ENCODE data around the gene CAMK2B.

DNA sequence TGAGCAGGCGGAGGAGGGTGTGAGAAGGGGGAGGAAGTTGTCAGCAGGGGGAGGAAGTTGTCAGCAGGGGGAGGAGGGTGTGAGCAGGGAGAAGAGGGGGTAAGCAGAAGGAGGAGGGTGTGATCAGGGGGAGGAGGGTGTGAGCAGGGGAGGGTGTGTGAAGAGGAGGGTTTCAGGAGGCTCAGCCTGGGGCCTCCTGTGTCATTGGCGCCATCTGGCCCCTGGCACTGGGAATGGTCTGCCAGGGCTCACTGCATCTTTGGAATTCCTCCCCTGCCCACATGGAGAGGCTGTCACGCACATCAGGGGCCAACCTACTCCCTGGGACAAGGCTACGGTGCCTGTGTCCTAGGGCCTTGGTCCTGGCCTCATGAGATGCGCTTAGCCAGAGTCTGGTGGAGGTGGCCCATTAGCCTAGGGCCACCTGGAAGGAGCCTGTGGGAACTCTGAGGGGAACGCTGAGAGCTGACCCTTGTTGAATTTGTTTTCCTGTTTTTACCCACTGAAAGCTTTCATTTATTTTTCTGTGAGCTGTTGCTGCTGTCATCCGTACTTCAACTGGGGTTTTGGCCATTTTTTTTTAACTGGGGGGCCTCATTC lies 18.0 kb downstream of the CAMK2B start:
- TF ChIP-seq POLR2A (IDR thresholded peaks at IDR 0.05; ENCODE audit: low read depth, low read length) (no peak), POLR2AphosphoS5 (IDR thresholded peaks at IDR 0.05; ENCODE audit: low read depth, low read length) (no peak), TAF1 (IDR thresholded peaks at IDR 0.05; ENCODE audit: low read depth, low read length) (no peak), SPI1 (IDR thresholded peaks at IDR 0.05; ENCODE audit: low read depth, low read length) (no peak)
